ENCODE data around the gene PRKAG2. TPM values are rescaled to one million over a fixed set of nuclear protein-coding genes. Genes with fewer than 3 reads are reported as not detected.
"Not testable (repeated sequence)": the region's sequence is repeated elsewhere in the genome, so short reads cannot be mapped to it uniquely, and the experiment has no call there.

The PRKAG2 gene
- total and polyA plus RNA-seq, 4 donors: 36.7 to 46.1 (median 40.0) TPM

GRCh38 chr7:151875942-151876898 is 695 bp downstream of the PRKAG2 start:
- DNase-seq (ENCODE audit: low read depth in 4 of 6, low spot score in 6 of 6): peak in 3 of 6 donors; percentile 55 to 90 (median 81)
- no peaks in the 10 kb centered on the region for H3K36me3 ChIP-seq (ENCODE audit: control insufficient read depth, insufficient read depth, low read length)
- peaks cover 8% of the 10 kb centered on the region for H3K27me3 ChIP-seq (ENCODE audit: control insufficient read depth, insufficient read depth, low read length)
- no peaks in the 10 kb centered on the region for H3K9me3 ChIP-seq (ENCODE audit: control insufficient read depth, insufficient read depth, low read length)
- peak overlapping the region; percentile 90 for H3K27ac ChIP-seq (ENCODE audit: low read depth, low read length)
- WGBS (ENCODE audit: insufficient coverage): 0% methylated on average over 78 of the region's 93 CpGs
- peaks cover 28% of the 10 kb centered on the region for H3K4me1 ChIP-seq (ENCODE audit: control insufficient read depth, insufficient read depth, low read length)
- H3K4me3 ChIP-seq (ENCODE audit: low read depth, low read length): peak overlapping the region; percentile 59

GRCh38 chr7:151874479-151874878 is 2.4 kb downstream of the PRKAG2 start:
- not testable (repeated sequence) for H3K27ac ChIP-seq (ENCODE audit: low read depth, low read length); H3K36me3 ChIP-seq (ENCODE audit: control insufficient read depth, insufficient read depth, low read length); H3K4me3 ChIP-seq (ENCODE audit: low read depth, low read length); DNase-seq (ENCODE audit: low read depth in 4 of 6, low spot score in 6 of 6); H3K27me3 ChIP-seq (ENCODE audit: control insufficient read depth, insufficient read depth, low read length); H3K9me3 ChIP-seq (ENCODE audit: control insufficient read depth, insufficient read depth, low read length)
- H3K4me1 ChIP-seq (ENCODE audit: control insufficient read depth, insufficient read depth, low read length): peaks cover 38% of the 10 kb centered on the region
- no CpG with 5 or more reads among the region's 4 CpGs for WGBS (ENCODE audit: insufficient coverage)

- H3K27me3 ChIP-seq (ENCODE audit: control insufficient read depth, insufficient read depth, low read length): peaks cover 8% of the 10 kb centered on the region
- H3K9me3 ChIP-seq (ENCODE audit: control insufficient read depth, insufficient read depth, low read length): no peaks in the 10 kb centered on the region
- H3K4me1 ChIP-seq (ENCODE audit: control insufficient read depth, insufficient read depth, low read length): peaks cover 44% of the 10 kb centered on the region
- no peak for DNase-seq (ENCODE audit: low read depth in 4 of 6, low spot score in 6 of 6)
- no peaks in the 10 kb centered on the region for H3K36me3 ChIP-seq (ENCODE audit: control insufficient read depth, insufficient read depth, low read length)
- no peak overlapping the region for H3K27ac ChIP-seq (ENCODE audit: low read depth, low read length)
- WGBS (ENCODE audit: insufficient coverage): 65% methylated on average over 11 of the region's 11 CpGs
- no peak overlapping the region for H3K4me3 ChIP-seq (ENCODE audit: low read depth, low read length)
These were observed 3.4 kb downstream of the PRKAG2 start for GRCh38 chr7:151873402-151873965.

- DNase-seq (ENCODE audit: low read depth in 4 of 6, low spot score in 6 of 6): no peak
- Histone ChIP-seq H3K9me3 (ENCODE audit: control insufficient read depth, insufficient read depth, low read length) (no peaks in the 10 kb centered on the region), H3K27ac (ENCODE audit: low read depth, low read length) (no peak overlapping the region), H3K4me3 (ENCODE audit: low read depth, low read length) (no peak overlapping the region), H3K27me3 (ENCODE audit: control insufficient read depth, insufficient read depth, low read length) (peaks cover 1% of the 10 kb centered on the region), H3K36me3 (ENCODE audit: control insufficient read depth, insufficient read depth, low read length) (no peaks in the 10 kb centered on the region), H3K4me1 (ENCODE audit: control insufficient read depth, insufficient read depth, low read length) (peaks cover 44% of the 10 kb centered on the region)
- 88% methylated on average over 16 of the region's 16 CpGs for WGBS (ENCODE audit: insufficient coverage)
These were observed 4.1 kb downstream of the PRKAG2 start for GRCh38 chr7:151872531-151873401.

- H3K4me1 ChIP-seq (ENCODE audit: control insufficient read depth, insufficient read depth, low read length): peaks cover 43% of the 10 kb centered on the region
These were observed 5.0 kb downstream of the PRKAG2 start for GRCh38 chr7:151871904-151872303.

GRCh38 chr7:151871189-151871735 is 5.7 kb downstream of the PRKAG2 start:
- 99% methylated on average over 10 of the region's 13 CpGs for WGBS (ENCODE audit: insufficient coverage)
- no peaks in the 10 kb centered on the region for H3K36me3 ChIP-seq (ENCODE audit: control insufficient read depth, insufficient read depth, low read length)
- H3K4me1 ChIP-seq (ENCODE audit: control insufficient read depth, insufficient read depth, low read length): peaks cover 36% of the 10 kb centered on the region
- no peak overlapping the region for H3K27ac ChIP-seq (ENCODE audit: low read depth, low read length)
- no peak for DNase-seq (ENCODE audit: low read depth in 4 of 6, low spot score in 6 of 6)
- H3K9me3 ChIP-seq (ENCODE audit: control insufficient read depth, insufficient read depth, low read length): no peaks in the 10 kb centered on the region
- no peak overlapping the region for H3K4me3 ChIP-seq (ENCODE audit: low read depth, low read length)
- no peaks in the 10 kb centered on the region for H3K27me3 ChIP-seq (ENCODE audit: control insufficient read depth, insufficient read depth, low read length)

More at GRCh38 chr7:151871904-151872303, 5.0 kb downstream of the PRKAG2 start:
- Histone ChIP-seq H3K9me3 (ENCODE audit: control insufficient read depth, insufficient read depth, low read length) (no peaks in the 10 kb centered on the region), H3K4me3 (ENCODE audit: low read depth, low read length) (no peak overlapping the region), H3K27ac (ENCODE audit: low read depth, low read length) (no peak overlapping the region), H3K27me3 (ENCODE audit: control insufficient read depth, insufficient read depth, low read length) (no peaks in the 10 kb centered on the region), H3K36me3 (ENCODE audit: control insufficient read depth, insufficient read depth, low read length) (no peaks in the 10 kb centered on the region)
- no peak for DNase-seq (ENCODE audit: low read depth in 4 of 6, low spot score in 6 of 6)
- WGBS (ENCODE audit: insufficient coverage): 78% methylated on average over 6 of the region's 7 CpGs

GRCh38 chr7:151869968-151870918 is 6.7 kb downstream of the PRKAG2 start:
- H3K4me1 ChIP-seq (ENCODE audit: control insufficient read depth, insufficient read depth, low read length): peaks cover 29% of the 10 kb centered on the region
- H3K4me3 ChIP-seq (ENCODE audit: low read depth, low read length): no peak overlapping the region
- no peak overlapping the region for H3K27ac ChIP-seq (ENCODE audit: low read depth, low read length)
- no peaks in the 10 kb centered on the region for H3K9me3 ChIP-seq (ENCODE audit: control insufficient read depth, insufficient read depth, low read length)
- WGBS (ENCODE audit: insufficient coverage): 90% methylated on average over 24 of the region's 24 CpGs
- DNase-seq (ENCODE audit: low read depth in 4 of 6, low spot score in 6 of 6): no peak
- H3K27me3 ChIP-seq (ENCODE audit: control insufficient read depth, insufficient read depth, low read length): no peaks in the 10 kb centered on the region
- no peaks in the 10 kb centered on the region for H3K36me3 ChIP-seq (ENCODE audit: control insufficient read depth, insufficient read depth, low read length)

GRCh38 chr7:151869455-151869854 is 7.5 kb downstream of the PRKAG2 start:
- DNase-seq (ENCODE audit: low read depth in 4 of 6, low spot score in 6 of 6): no peak
- Histone ChIP-seq H3K4me3 (ENCODE audit: low read depth, low read length) (no peak overlapping the region), H3K27me3 (ENCODE audit: control insufficient read depth, insufficient read depth, low read length) (no peaks in the 10 kb centered on the region), H3K27ac (ENCODE audit: low read depth, low read length) (no peak overlapping the region), H3K4me1 (ENCODE audit: control insufficient read depth, insufficient read depth, low read length) (peaks cover 26% of the 10 kb centered on the region), H3K9me3 (ENCODE audit: control insufficient read depth, insufficient read depth, low read length) (no peaks in the 10 kb centered on the region), H3K36me3 (ENCODE audit: control insufficient read depth, insufficient read depth, low read length) (no peaks in the 10 kb centered on the region)
- 81% methylated on average over 12 of the region's 13 CpGs for WGBS (ENCODE audit: insufficient coverage)
